Small intestine (tissue), 7 donors: ENCODE measurements around the gene STK25. TPM values are rescaled to one million over a fixed set of nuclear protein-coding genes. Genes with fewer than 3 reads are reported as not detected.

Source experiments
- DNase-seq, 2 donors: peaks; one replicate each; pipeline versions ENCODE4 v3.0.0 to v3.0.0-alpha.2; 2013
- FAIRE-seq: peaks from 2 replicates; lab custom pipeline; 2012; peaks lifted over from hg19 to GRCh38; lab: Jason Lieb, UNC
- H3K27ac ChIP-seq, 3 donors: one replicate each; pipeline ENCODE4 v1.5.1; 2013; ENCODE audit warnings: low read length in 2 of 3, mild to moderate bottlenecking in 2 of 3, control low read depth in 1 of 3, inconsistent platforms in 1 of 3, low read depth in 1 of 3, moderate library complexity in 1 of 3
- H3K27me3 ChIP-seq, 3 donors: one replicate each; pipeline ENCODE4 v1.6.1; 2013; ENCODE audit warnings: low read length in 3 of 3, inconsistent platforms in 1 of 3; ENCODE audit not compliant: control insufficient read depth in 3 of 3, insufficient read depth in 3 of 3
- H3K36me3 ChIP-seq, 3 donors: one replicate each; pipeline ENCODE4 v1.6.1; 2013; ENCODE audit warnings: low read length in 3 of 3, inconsistent platforms in 1 of 3, low read depth in 1 of 3, mild to moderate bottlenecking in 1 of 3, moderate library complexity in 1 of 3; ENCODE audit not compliant: control insufficient read depth in 3 of 3, insufficient read depth in 2 of 3
- H3K4me1 ChIP-seq, 3 donors: one replicate each; pipeline ENCODE4 v1.6.1; 2013; ENCODE audit warnings: low read length in 2 of 3, inconsistent platforms in 1 of 3, low read depth in 1 of 3, mild to moderate bottlenecking in 1 of 3, moderate library complexity in 1 of 3; ENCODE audit not compliant: control insufficient read depth in 3 of 3, insufficient read depth in 2 of 3
- H3K4me3 ChIP-seq, 3 donors: one replicate each; pipeline ENCODE4 v1.5.1; 2013; ENCODE audit warnings: low read length in 3 of 3, control low read depth in 1 of 3, inconsistent platforms in 1 of 3, low read depth in 1 of 3, mild to moderate bottlenecking in 1 of 3, moderate library complexity in 1 of 3
- H3K9me3 ChIP-seq, 2 donors: one replicate each; pipeline ENCODE4 v1.6.1; 2013; ENCODE audit warnings: low read depth in 1 of 2, low read length in 1 of 2; ENCODE audit not compliant: control insufficient read depth in 2 of 2, insufficient read depth in 1 of 2
- WGBS, 3 donors: extraction: QIAGEN DNeasy Blood & Tissue Kit; methylation state at CpG; one replicate each; pipeline ENCODE4 v1.1.7; 2013; 5-methylcytosine and 5-hydroxymethylcytosine counted together
- polyA plus RNA-seq, 4 donors: library from polyadenylated mRNA; stranded (reverse) in 3 of 4; unstranded in 1 of 4; fragments of 200-250 nt in 3 of 4; fragments of 120-200 nt in 1 of 4; gene quantifications; one replicate each; pipeline versions ENCODE4 v1.2.1 to v1.2.3, GENCODE V29; 2013
- donor health status: healthy with polysubstance abuse.
- donor health status: control.
- donor health status: control.
- donor health status: Bipolar disorder and iron deficiency.
- donor health status: healthy.

The STK25 gene
- polyA plus RNA-seq, 4 donors, result 122 to 190 (median 150) TPM

- Histone ChIP-seq H3K27me3 (no peaks in the 10 kb centered on the region), H3K36me3 (peaks cover 6 to 98% (median 16%) of the 10 kb centered on the region in 3 donors), H3K4me3 (no peak overlapping the region), H3K9me3 (no peaks in the 10 kb centered on the region), H3K4me1 (peaks cover 0 to 8% (median 0%) of the 10 kb centered on the region in 3 donors), H3K27ac (no peak overlapping the region)
- FAIRE-seq, result no peak
- 77 to 80% (median 80%) methylated on average over 34 of the region's 34 CpGs for WGBS, 3 donors
- no peak for DNase-seq
Measured at GRCh38 chr2:241495172-241496002, 13.0 kb downstream of the STK25 start.

- Histone ChIP-seq H3K9me3 (no peaks in the 10 kb centered on the region), H3K27me3 (no peaks in the 10 kb centered on the region), H3K36me3 (peaks cover 4 to 97% (median 16%) of the 10 kb centered on the region in 3 donors), H3K27ac (peak overlapping the region; percentile 28 to 62 (median 50)), H3K4me3 (no peak overlapping the region), H3K4me1 (peaks cover 2 to 8% (median 3%) of the 10 kb centered on the region in 3 donors)
- DNase-seq (peak; percentile 63 to 91), FAIRE-seq (no peak)
- WGBS, 3 donors, result 37 to 66% (median 50%) methylated on average over 16 of the region's 16 CpGs
Measured at GRCh38 chr2:241494311-241494908, 14.0 kb downstream of the STK25 start.

- Histone ChIP-seq H3K4me1 (peaks cover 2 to 8% (median 3%) of the 10 kb centered on the region in 3 donors), H3K9me3 (no peaks in the 10 kb centered on the region), H3K27ac (no peak overlapping the region), H3K36me3 (peaks cover 3 to 86% (median 16%) of the 10 kb centered on the region in 3 donors), H3K4me3 (no peak overlapping the region), H3K27me3 (no peaks in the 10 kb centered on the region)
- 91 to 95% (median 92%) methylated on average over 10 of the region's 10 CpGs for WGBS, 3 donors
- FAIRE-seq (no peak), DNase-seq (no peak)
Measured at GRCh38 chr2:241493092-241493491, 15.3 kb downstream of the STK25 start.

- Histone ChIP-seq H3K27me3 (no peaks in the 10 kb centered on the region), H3K9me3 (no peaks in the 10 kb centered on the region), H3K4me3 (no peak overlapping the region), H3K36me3 (peaks cover 3 to 77% (median 16%) of the 10 kb centered on the region in 3 donors), H3K4me1 (peaks cover 2 to 8% (median 3%) of the 10 kb centered on the region in 3 donors), H3K27ac (no peak overlapping the region)
- no peak for DNase-seq
- 89 to 98% (median 95%) methylated on average over 7 of the region's 7 CpGs for WGBS, 3 donors
- FAIRE-seq, result no peak
Measured at GRCh38 chr2:241492174-241492565, 16.2 kb downstream of the STK25 start.

- 85 to 93% (median 85%) methylated on average over 15 of the region's 15 CpGs for WGBS, 3 donors
- FAIRE-seq (no peak), DNase-seq (no peak)
- H3K36me3 ChIP-seq, result peaks cover 3 to 75% (median 16%) of the 10 kb centered on the region in 3 donors
- H3K4me1 ChIP-seq, result peaks cover 2 to 8% (median 3%) of the 10 kb centered on the region in 3 donors
- no peaks in the 10 kb centered on the region for H3K9me3 ChIP-seq
- H3K27me3 ChIP-seq, result no peaks in the 10 kb centered on the region
- H3K4me3 ChIP-seq, result no peak overlapping the region
- H3K27ac ChIP-seq, result no peak overlapping the region
Measured at GRCh38 chr2:241491549-241492173, 16.7 kb downstream of the STK25 start.

- H3K36me3 ChIP-seq, result peaks cover 0 to 71% (median 15%) of the 10 kb centered on the region in 3 donors
- no peak for FAIRE-seq
Measured at GRCh38 chr2:241490825-241491506, 17.4 kb downstream of the STK25 start.

GRCh38 chr2:241489733-241490680 is 18.4 kb downstream of the STK25 start:
- peak overlapping the region in 2 of 3 donors; percentile 4 to 43 for H3K27ac ChIP-seq
- H3K4me1 ChIP-seq, result peaks cover 2 to 8% (median 3%) of the 10 kb centered on the region in 3 donors
- peak in 1 of 2 donors; percentile 90 for DNase-seq
- no peak overlapping the region for H3K4me3 ChIP-seq
- H3K9me3 ChIP-seq, result no peaks in the 10 kb centered on the region
- 36 to 69% (median 55%) methylated on average over 15 of the region's 15 CpGs for WGBS, 3 donors
- FAIRE-seq, result no peak
- H3K36me3 ChIP-seq, result peaks cover 0 to 69% (median 6%) of the 10 kb centered on the region in 3 donors
- no peaks in the 10 kb centered on the region for H3K27me3 ChIP-seq

More at GRCh38 chr2:241490825-241491506, 17.4 kb downstream of the STK25 start:
- H3K4me1 ChIP-seq, result peaks cover 2 to 8% (median 3%) of the 10 kb centered on the region in 3 donors
- 65 to 77% (median 75%) methylated on average over 16 of the region's 16 CpGs for WGBS, 3 donors
- H3K9me3 ChIP-seq, result no peaks in the 10 kb centered on the region
- H3K4me3 ChIP-seq, result no peak overlapping the region
- H3K27ac ChIP-seq, result peak overlapping the region in 1 of 3 donors; percentile 9
- H3K27me3 ChIP-seq, result no peaks in the 10 kb centered on the region
- DNase-seq, result no peak
